ENCODE results near the gene KBTBD3.
A peak's percentile ranks its signal among the peaks of the same experiment; 100 is the strongest.

KBTBD3 gene, protein sequence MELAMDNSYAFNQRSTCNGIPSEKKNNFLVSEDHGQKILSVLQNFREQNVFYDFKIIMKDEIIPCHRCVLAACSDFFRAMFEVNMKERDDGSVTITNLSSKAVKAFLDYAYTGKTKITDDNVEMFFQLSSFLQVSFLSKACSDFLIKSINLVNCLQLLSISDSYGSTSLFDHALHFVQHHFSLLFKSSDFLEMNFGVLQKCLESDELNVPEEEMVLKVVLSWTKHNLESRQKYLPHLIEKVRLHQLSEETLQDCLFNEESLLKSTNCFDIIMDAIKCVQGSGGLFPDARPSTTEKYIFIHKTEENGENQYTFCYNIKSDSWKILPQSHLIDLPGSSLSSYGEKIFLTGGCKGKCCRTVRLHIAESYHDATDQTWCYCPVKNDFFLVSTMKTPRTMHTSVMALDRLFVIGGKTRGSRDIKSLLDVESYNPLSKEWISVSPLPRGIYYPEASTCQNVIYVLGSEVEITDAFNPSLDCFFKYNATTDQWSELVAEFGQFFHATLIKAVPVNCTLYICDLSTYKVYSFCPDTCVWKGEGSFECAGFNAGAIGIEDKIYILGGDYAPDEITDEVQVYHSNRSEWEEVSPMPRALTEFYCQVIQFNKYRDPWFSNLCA

DNA sequence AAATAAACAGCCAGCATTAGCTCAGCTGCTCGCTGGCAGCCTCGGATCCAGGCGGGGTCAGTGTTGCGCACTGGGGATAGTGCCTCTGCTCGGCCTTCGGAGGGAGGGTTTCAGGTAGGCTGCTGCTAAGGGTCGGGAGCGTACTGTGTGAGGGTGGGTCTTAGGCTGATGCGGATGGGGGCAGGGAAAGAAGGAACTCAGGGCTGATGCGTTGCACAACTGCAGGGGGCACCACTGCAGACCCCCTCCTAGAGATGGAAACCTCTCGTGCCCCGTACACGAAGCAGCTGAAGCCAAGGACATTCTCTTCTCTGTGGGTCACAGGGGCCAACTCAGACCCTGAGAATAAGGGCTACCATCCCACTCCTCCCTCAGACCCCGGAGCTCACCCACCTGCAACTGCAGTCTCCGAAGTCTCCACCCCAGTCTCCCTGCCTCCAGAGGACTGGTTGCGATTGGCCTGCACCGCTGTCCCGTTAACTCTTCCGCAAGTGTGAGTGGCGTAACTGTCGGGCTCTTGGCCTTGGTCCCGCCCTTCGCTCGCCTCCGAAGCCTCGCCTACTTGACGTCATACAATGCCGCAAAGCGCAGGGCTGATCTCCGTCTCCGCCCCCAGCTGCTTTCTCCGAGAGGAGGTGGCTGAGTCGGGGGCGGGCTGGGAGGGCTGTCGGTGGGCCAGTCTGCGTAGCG, at the start of gene KBTBD3:
TSS of gene KBTBD3 (minus strand) at position 429 of the 690 bp plus-strand sequence. CDS start 18,250 bp downstream, outside the sequence.
- peak; percentile 85 for DNase-seq

- DNase-seq = no peak
Observed at GRCh38 chr11:106121570-106122320, 44.6 kb upstream of the KBTBD3 start.

DNA sequence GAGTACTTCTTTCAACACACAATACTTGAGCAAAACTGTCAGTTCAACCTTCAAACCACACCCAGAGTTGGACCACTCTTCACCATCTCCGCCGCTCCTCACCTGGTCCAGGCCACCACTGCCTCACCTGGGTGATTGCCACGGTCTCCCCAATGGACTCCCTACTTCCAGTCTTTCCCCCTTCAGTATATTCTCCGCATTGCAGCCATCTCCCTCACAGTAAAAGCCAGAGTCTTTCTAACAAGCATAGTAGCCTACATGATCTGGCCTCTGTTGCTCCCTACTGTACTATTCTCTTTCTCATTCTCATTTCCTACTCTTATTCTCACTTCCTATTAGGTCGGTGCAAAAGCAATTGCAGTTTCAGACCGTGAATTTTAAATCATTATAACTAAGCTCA, 28.8 kb upstream of the KBTBD3 start:
- no peak for DNase-seq

- no peak for DNase-seq
Observed at GRCh38 chr11:106101819-106102218, 24.7 kb upstream of the KBTBD3 start.

DNA sequence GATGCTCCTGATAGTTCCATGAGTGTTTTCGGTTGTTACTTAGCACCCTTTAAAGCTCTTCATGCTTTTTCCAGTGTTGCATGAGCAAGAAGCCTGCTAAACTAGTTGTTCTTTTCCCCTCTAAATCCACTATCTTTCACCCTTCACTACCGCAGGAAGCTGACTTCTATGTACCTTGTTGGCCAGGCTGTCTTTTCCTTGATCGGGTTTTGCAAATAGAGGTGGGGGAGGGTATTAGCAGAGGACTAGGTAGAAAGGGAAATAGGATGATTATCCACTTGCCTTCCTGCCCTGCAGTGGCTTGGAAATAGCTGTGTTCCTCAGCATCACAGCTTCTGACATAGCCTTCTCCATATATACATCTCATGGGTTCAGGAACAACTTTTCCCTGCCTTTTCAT, 24.2 kb upstream of the KBTBD3 start:
- DNase-seq = no peak

- DNase-seq = no peak
Observed at GRCh38 chr11:106098893-106099553, 21.9 kb upstream of the KBTBD3 start.

- no peak for DNase-seq
Observed at GRCh38 chr11:106092446-106092845, 15.3 kb upstream of the KBTBD3 start.

GRCh38 chr11:106091480-106092123, 14.5 kb upstream of the KBTBD3 start:
- DNase-seq = no peak

DNA sequence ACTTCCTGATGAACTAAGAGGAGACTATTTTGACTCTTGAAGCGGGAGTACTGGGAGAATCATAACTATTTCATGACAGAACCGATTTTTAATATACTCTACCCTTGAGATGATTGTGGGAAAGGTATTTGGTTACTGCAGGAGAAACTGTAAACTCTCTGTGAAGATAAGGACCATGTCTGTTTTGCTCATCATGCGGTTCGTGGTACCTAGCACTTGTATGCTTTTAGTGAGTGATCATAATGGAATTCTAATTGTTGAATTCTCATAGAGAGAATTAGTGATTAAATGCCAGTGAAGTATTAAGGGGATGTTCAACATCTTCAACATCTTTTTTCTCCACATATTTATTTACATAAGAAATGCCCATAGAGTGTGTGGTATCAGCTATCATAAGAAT, 11.7 kb upstream of the KBTBD3 start:
- no peak for DNase-seq

DNA sequence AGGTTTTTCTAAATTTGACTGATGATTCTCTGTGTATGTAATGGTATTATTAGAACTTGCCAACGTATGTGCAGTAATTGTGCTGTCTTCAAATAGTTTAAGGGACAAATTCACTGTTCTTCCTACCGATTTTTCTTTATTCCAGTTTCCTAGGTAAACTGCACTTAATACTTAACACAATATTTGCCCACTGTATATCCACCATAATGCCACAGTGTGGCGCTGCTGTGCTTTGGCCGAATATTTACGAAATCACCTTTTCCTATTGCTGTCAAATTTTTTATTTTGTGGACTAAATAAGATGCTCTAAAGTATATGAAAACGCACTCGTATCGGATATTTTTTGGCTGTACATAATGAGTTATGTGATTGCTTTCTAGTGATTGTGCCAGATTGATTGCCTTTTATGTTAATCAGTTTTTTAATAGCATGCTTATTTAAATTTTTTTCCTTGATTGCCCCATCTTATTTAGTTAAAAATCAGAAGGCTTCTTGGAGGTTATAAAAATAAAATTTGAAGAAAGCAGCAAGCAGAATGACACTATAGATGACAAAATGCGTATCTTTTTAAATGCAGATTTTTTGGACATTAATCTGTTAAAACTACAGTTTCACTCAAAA, 10.8 kb upstream of the KBTBD3 start:
- DNase-seq = no peak

- DNase-seq = no peak
Observed at GRCh38 chr11:106086850-106087249, 9.7 kb upstream of the KBTBD3 start.

GRCh38 chr11:106086135-106086534, 9.0 kb upstream of the KBTBD3 start:
- DNase-seq = no peak

DNA sequence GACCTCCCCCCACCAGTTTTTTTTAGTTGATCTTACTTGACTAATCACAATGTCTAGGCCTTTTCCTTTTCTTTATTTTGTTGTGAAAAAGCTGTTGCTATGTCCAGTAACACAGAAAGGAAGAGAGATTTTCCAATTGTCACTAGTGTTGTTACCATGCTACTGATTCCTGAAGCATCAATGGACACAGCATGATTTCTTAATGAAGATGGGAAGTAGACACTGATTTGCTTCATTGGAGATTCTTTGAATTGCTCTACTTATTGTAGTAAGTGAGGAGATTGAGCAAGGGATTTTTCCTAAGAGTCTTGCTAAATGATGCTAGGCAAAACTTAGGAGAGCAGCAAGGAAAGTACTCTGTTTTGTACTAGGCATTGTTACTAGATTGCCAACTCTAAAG, 4.9 kb upstream of the KBTBD3 start:
- no peak for DNase-seq

- no peak for DNase-seq
Observed at GRCh38 chr11:106077609-106078455, 685 bp upstream of the KBTBD3 start, which contains the start of gene AASDHPPT. Gene AASDHPPT, plus strand, starts transcription at chr11:106077662. Its CDS starts 49 bp downstream, at chr11:106077711.

- no peak for DNase-seq
Observed at GRCh38 chr11:106076171-106076918, 802 bp downstream of the KBTBD3 start.

GRCh38 chr11:106072804-106073203, 4.3 kb downstream of the KBTBD3 start:
- no peak for DNase-seq

GRCh38 chr11:106070606-106071005, 6.5 kb downstream of the KBTBD3 start:
- no peak for DNase-seq

- DNase-seq = no peak
Observed at GRCh38 chr11:106063009-106063408, 14.1 kb downstream of the KBTBD3 start.

Measured in cortex of kidney (tissue), 1 donor.